ENCODE data around the gene RAB17.

RAB17 gene

GRCh38 chr2:237549216-237549615 is 41.3 kb downstream of the RAB17 start:
- no peak for DNase-seq (ENCODE audit: low read depth)
- no peak for TF ChIP-seq CTCF (IDR thresholded peaks at IDR 0.05; ENCODE audit: insufficient read depth, low read depth, low read length, missing control alignments)

GRCh38 chr2:237547841-237548416 is 42.6 kb downstream of the RAB17 start:
- no peak overlapping the region for H3K4me3 ChIP-seq (ENCODE audit: low read length)
- DNase-seq (ENCODE audit: low read depth), result no peak
- no peak for TF ChIP-seq CTCF (IDR thresholded peaks at IDR 0.05; ENCODE audit: insufficient read depth, low read depth, low read length, missing control alignments)

More at GRCh38 chr2:237549216-237549615, 41.3 kb downstream of the RAB17 start:
- no peak overlapping the region for H3K4me3 ChIP-seq (ENCODE audit: low read length)

- TF ChIP-seq CTCF (IDR thresholded peaks at IDR 0.05; ENCODE audit: insufficient read depth, low read depth, low read length, missing control alignments), result no peak
- no peak overlapping the region for H3K4me3 ChIP-seq (ENCODE audit: low read length)
- no peak for DNase-seq (ENCODE audit: low read depth)
Measured at GRCh38 chr2:237546876-237547395, 43.6 kb downstream of the RAB17 start.

GRCh38 chr2:237546040-237546875 is 44.3 kb downstream of the RAB17 start:
- H3K4me3 ChIP-seq (ENCODE audit: low read length), result no peak overlapping the region
- no peak for DNase-seq (ENCODE audit: low read depth)
- no peak for TF ChIP-seq CTCF (IDR thresholded peaks at IDR 0.05; ENCODE audit: insufficient read depth, low read depth, low read length, missing control alignments)

GRCh38 chr2:237542001-237542704 is 48.4 kb downstream of the RAB17 start:
- no peak for TF ChIP-seq CTCF (IDR thresholded peaks at IDR 0.05; ENCODE audit: insufficient read depth, low read depth, low read length, missing control alignments)
- no peak for DNase-seq (ENCODE audit: low read depth)
- H3K4me3 ChIP-seq (ENCODE audit: low read length), result no peak overlapping the region

GRCh38 chr2:237541243-237541642 is 49.3 kb downstream of the RAB17 start:
- DNase-seq (ENCODE audit: low read depth), result no peak
- no peak for TF ChIP-seq CTCF (IDR thresholded peaks at IDR 0.05; ENCODE audit: insufficient read depth, low read depth, low read length, missing control alignments)
- no peak overlapping the region for H3K4me3 ChIP-seq (ENCODE audit: low read length)

All from epithelial cell of esophagus (primary cell).